ENCODE results near the gene SPRR1B.

DNA sequence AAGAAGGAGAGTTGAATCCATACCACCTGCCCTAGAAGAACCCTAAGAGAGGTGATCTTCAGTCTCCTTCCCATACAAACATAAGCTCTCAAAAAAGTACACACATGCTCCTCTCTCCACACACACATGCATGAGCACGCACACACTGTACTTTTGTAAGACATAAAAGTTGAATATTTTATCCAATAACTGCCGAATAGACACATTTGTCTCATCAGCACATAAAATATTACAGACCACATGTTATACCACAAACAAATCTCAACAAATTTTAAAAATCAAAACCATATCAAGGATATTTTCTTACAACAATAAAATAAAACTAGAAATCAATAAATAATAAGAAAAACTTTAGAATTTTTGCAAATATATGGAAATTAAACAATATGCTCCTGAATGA is 44.4 kb upstream of the SPRR1B start:
- TF ChIP-seq, protein P1, sequence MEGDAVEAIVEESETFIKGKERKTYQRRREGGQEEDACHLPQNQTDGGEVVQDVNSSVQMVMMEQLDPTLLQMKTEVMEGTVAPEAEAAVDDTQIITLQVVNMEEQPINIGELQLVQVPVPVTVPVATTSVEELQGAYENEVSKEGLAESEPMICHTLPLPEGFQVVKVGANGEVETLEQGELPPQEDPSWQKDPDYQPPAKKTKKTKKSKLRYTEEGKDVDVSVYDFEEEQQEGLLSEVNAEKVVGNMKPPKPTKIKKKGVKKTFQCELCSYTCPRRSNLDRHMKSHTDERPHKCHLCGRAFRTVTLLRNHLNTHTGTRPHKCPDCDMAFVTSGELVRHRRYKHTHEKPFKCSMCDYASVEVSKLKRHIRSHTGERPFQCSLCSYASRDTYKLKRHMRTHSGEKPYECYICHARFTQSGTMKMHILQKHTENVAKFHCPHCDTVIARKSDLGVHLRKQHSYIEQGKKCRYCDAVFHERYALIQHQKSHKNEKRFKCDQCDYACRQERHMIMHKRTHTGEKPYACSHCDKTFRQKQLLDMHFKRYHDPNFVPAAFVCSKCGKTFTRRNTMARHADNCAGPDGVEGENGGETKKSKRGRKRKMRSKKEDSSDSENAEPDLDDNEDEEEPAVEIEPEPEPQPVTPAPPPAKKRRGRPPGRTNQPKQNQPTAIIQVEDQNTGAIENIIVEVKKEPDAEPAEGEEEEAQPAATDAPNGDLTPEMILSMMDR (IDR thresholded peaks at IDR 0.05) = no peak
- no peak for TF ChIP-seq POLR2A (IDR thresholded peaks at IDR 0.05)

Measured in Peyer's patch (tissue), 4 donors.